ENCODE results near the gene GCC2.
"Not testable (repeated sequence)": the region's sequence is repeated elsewhere in the genome, so short reads cannot be mapped to it uniquely, and the experiment has no call there.

Gene GCC2

GRCh38 chr2:108423067-108423466, 25.9 kb upstream of the GCC2 start:
- no peak overlapping the region for H3K27ac ChIP-seq
- TF ChIP-seq, protein P1, sequence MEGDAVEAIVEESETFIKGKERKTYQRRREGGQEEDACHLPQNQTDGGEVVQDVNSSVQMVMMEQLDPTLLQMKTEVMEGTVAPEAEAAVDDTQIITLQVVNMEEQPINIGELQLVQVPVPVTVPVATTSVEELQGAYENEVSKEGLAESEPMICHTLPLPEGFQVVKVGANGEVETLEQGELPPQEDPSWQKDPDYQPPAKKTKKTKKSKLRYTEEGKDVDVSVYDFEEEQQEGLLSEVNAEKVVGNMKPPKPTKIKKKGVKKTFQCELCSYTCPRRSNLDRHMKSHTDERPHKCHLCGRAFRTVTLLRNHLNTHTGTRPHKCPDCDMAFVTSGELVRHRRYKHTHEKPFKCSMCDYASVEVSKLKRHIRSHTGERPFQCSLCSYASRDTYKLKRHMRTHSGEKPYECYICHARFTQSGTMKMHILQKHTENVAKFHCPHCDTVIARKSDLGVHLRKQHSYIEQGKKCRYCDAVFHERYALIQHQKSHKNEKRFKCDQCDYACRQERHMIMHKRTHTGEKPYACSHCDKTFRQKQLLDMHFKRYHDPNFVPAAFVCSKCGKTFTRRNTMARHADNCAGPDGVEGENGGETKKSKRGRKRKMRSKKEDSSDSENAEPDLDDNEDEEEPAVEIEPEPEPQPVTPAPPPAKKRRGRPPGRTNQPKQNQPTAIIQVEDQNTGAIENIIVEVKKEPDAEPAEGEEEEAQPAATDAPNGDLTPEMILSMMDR (IDR thresholded peaks at IDR 0.05) = no peak
- TF ChIP-seq ZFX (IDR thresholded peaks at IDR 0.05; ENCODE audit: borderline replicate concordance) = no peak

DNA sequence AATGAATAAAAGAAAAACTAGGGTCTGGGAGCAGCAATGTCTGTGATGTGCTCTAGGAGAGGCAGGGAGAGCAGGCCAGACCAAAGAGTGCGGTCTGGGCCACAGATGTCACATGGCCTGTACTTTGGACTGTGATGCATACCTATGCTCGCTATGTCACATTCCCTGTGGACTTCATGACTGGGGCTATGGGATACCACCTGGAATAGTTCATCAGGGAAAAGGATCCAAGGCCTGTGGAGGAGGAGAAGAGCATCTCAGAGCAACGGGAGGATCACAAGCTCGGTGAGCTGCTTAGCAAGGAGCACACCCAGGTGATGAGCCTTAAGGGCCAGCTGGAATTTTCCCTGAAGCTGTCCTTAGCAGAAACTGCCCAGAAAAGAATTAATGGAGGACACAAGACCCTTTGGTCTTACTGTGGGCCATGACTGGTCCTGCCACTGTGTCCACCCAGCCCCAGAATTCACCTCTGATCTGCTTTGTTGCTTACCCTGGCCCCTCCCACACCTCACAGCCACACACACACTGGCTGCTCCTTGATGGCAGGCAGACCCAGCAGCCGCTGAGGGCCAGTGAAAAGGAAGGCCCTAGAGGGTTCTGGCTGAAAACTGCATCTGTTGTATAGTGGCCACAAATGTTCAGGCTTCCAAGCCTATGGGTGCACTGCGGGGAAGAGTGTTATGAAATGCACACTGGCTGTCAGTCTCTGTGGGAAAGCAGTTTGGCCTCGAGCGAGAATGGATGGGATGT, 25.3 kb upstream of the GCC2 start:
- no peak overlapping the region for H3K27ac ChIP-seq
- TF ChIP-seq, protein P1 (IDR thresholded peaks at IDR 0.05) = no peak
- TF ChIP-seq ZFX (IDR thresholded peaks at IDR 0.05; ENCODE audit: borderline replicate concordance) = no peak

DNA sequence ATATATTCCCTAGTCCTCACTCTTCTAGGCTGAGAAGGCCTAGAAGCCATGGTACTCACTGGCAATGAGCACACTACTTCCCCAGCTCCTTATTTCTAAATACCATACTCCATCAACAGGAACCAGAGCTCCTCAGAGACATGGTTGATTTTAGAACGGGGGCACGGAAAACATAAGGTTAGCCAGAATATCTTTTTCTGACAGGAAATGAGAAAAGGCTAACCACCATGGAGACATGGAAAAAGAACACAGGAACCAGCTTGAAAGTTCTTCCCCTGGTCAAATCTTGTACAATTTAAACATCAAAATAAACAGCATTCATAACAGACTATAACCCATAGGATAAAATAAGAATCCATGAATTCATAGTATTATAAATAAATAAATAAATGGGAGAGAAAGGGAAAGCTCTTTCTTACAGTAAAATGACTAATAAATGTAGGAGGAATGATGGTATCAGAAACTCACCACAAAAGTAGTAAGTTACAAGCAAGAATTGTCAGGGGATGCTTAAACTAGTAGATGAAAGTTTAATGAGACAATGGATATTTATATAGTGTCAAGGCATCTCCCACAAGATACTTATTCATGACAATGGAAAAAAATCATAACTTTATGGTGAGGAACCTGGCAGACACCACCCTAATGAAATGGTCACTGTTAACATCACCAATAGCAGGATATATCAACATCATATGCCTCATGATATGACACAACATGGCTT, 20.6 kb upstream of the GCC2 start:
- no peak overlapping the region for H3K27ac ChIP-seq
- no peak for TF ChIP-seq ZFX (IDR thresholded peaks at IDR 0.05; ENCODE audit: borderline replicate concordance)
- TF ChIP-seq, protein P1 (IDR thresholded peaks at IDR 0.05) = no peak

GRCh38 chr2:108435578-108435977, 13.4 kb upstream of the GCC2 start:
- not testable (repeated sequence) for H3K27ac ChIP-seq

DNA sequence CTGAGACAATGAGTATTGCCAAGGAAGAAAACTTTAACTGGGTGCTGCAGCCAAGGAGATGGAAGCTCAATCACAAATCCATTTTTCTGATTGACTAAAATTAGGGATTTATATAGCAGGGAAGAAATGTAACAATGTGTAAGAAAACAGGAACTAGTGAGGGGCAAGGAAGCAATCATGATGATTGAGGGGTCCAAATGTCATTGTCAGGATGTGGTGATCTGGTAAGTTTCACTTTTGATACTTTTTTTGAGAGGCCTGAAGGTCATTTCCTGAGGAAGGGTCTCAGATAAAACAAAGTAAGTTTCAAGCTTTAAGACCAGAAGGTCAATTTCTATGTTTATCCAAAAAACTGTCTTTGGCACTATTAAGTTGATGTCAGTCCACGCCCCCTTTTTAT, 12.0 kb upstream of the GCC2 start:
- no peak for TF ChIP-seq ZFX (IDR thresholded peaks at IDR 0.05; ENCODE audit: borderline replicate concordance)
- TF ChIP-seq, protein P1 (IDR thresholded peaks at IDR 0.05) = no peak
- H3K27ac ChIP-seq = no peak overlapping the region

- no peak overlapping the region for H3K27ac ChIP-seq
- TF ChIP-seq, protein P1 (IDR thresholded peaks at IDR 0.05) = no peak
- no peak for TF ChIP-seq ZFX (IDR thresholded peaks at IDR 0.05; ENCODE audit: borderline replicate concordance)
Observed at GRCh38 chr2:108441712-108442111, 7.3 kb upstream of the GCC2 start.

GRCh38 chr2:108444941-108445840, 3.8 kb upstream of the GCC2 start:
- TF ChIP-seq, protein P1 (IDR thresholded peaks at IDR 0.05) = no peak
- TF ChIP-seq ZFX (IDR thresholded peaks at IDR 0.05; ENCODE audit: borderline replicate concordance) = no peak
- H3K27ac ChIP-seq = no peak overlapping the region
